ENCODE measurements around the gene FOXD3. TPM values are rescaled to one million over a fixed set of nuclear protein-coding genes. Genes with fewer than 3 reads are reported as not detected.
A peak's percentile ranks its signal among the peaks of the same experiment; 100 is the strongest.

FOXD3 gene
- total and polyA plus RNA-seq, 8 donors = 0.48 to 1.2 (median 0.92) TPM; not detected in 5

- Histone ChIP-seq H3K27me3 (peaks cover 72 to 100% (median 100%) of the 10 kb centered on the region in 3 donors), H3K36me3 (no peaks in the 10 kb centered on the region), H3K4me3 (peak overlapping the region in 2 of 4 donors; percentile 53 to 67), H3K27ac (peak overlapping the region in 1 of 5 donors; percentile 72), H3K4me1 (peaks cover 29 to 70% (median 57%) of the 10 kb centered on the region in 4 donors), H3K9me3 (peaks cover 0 to 46% (median 18%) of the 10 kb centered on the region in 4 donors)
- no peak for TF ChIP-seq POLR2A (IDR thresholded peaks at IDR 0.05)
- TF ChIP-seq EP300 (IDR thresholded peaks at IDR 0.05) = no peak
- TF ChIP-seq POLR2AphosphoS5 (IDR thresholded peaks at IDR 0.05) = no peak
- TF ChIP-seq, protein P1, sequence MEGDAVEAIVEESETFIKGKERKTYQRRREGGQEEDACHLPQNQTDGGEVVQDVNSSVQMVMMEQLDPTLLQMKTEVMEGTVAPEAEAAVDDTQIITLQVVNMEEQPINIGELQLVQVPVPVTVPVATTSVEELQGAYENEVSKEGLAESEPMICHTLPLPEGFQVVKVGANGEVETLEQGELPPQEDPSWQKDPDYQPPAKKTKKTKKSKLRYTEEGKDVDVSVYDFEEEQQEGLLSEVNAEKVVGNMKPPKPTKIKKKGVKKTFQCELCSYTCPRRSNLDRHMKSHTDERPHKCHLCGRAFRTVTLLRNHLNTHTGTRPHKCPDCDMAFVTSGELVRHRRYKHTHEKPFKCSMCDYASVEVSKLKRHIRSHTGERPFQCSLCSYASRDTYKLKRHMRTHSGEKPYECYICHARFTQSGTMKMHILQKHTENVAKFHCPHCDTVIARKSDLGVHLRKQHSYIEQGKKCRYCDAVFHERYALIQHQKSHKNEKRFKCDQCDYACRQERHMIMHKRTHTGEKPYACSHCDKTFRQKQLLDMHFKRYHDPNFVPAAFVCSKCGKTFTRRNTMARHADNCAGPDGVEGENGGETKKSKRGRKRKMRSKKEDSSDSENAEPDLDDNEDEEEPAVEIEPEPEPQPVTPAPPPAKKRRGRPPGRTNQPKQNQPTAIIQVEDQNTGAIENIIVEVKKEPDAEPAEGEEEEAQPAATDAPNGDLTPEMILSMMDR (IDR thresholded peaks at IDR 0.05) = no peak
- DNase-seq = peak in 1 of 2 donors; percentile 36
- intact Hi-C loops (cut with DNase I; ENCODE audit: low total_unique reads) = no loop called here
- WGBS, 5 donors = 12 to 22% (median 13%) methylated on average over 34 to 39 of the region's 39 CpGs
These were observed 1.1 kb upstream of the FOXD3 start for GRCh38 chr1:63321066-63321784.

DNA sequence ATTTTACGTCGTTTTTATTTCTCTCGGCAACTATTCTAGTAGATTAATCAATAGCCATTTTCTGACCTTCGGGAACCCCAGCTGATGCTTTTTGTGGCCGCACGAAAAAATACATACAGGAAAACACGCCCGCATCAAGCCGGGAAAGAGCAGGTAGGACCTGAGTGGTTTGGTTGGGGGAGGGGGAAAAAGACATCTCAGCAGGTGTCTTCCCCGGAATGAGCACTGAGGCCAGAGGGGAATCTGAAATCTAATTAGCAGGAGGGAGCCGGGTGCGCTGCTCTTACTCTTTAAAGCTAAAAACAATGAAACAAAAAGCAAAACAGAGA, 618 bp upstream of the FOXD3 start:
- peak overlapping the region in 1 of 5 donors; percentile 72 for H3K27ac ChIP-seq
- H3K27me3 ChIP-seq = peaks cover 69 to 100% (median 100%) of the 10 kb centered on the region in 3 donors
- H3K4me3 ChIP-seq = peak overlapping the region; percentile 44 to 67 (median 52)
- peaks cover 0 to 47% (median 18%) of the 10 kb centered on the region in 4 donors for H3K9me3 ChIP-seq
- 4 to 11% (median 9%) methylated on average over 12 of the region's 12 CpGs for WGBS, 5 donors
- no peak for TF ChIP-seq POLR2A (IDR thresholded peaks at IDR 0.05)
- TF ChIP-seq, protein P1 (IDR thresholded peaks at IDR 0.05) = no peak
- DNase-seq = no peak
- intact Hi-C loops (cut with DNase I; ENCODE audit: low total_unique reads) = no loop called here
- H3K4me1 ChIP-seq = peaks cover 29 to 67% (median 55%) of the 10 kb centered on the region in 4 donors
- H3K36me3 ChIP-seq = no peaks in the 10 kb centered on the region

DNA sequence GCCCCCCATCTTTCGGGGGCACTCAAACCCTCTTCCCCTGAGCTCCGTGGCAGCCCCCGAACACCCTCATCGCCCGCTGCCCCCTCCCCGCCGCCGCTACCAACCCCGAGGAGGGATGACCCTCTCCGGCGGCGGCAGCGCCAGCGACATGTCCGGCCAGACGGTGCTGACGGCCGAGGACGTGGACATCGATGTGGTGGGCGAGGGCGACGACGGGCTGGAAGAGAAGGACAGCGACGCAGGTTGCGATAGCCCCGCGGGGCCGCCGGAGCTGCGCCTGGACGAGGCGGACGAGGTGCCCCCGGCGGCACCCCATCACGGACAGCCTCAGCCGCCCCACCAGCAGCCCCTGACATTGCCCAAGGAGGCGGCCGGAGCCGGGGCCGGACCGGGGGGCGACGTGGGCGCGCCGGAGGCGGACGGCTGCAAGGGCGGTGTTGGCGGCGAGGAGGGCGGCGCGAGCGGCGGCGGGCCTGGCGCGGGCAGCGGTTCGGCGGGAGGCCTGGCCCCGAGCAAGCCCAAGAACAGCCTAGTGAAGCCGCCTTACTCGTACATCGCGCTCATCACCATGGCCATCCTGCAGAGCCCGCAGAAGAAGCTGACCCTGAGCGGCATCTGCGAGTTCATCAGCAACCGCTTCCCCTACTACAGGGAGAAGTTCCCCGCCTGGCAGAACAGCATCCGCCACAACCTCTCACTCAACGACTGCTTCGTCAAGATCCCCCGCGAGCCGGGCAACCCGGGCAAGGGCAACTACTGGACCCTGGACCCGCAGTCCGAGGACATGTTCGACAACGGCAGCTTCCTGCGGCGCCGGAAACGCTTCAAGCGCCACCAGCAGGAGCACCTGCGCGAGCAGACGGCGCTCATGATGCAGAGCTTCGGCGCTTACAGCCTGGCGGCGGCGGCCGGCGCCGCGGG, 837 bp downstream of the FOXD3 start:
- peaks cover 0 to 54% (median 18%) of the 10 kb centered on the region in 4 donors for H3K9me3 ChIP-seq
- H3K4me1 ChIP-seq = peaks cover 29 to 63% (median 45%) of the 10 kb centered on the region in 4 donors
- 0 to 9% (median 4%) methylated on average over 4 to 103 of the region's 104 CpGs for WGBS, 5 donors
- no peaks in the 10 kb centered on the region for H3K36me3 ChIP-seq
- peak overlapping the region in 2 of 5 donors; percentile 13 to 72 for H3K27ac ChIP-seq
- DNase-seq = peak in 1 of 2 donors; percentile 74
- TF ChIP-seq POLR2A (IDR thresholded peaks at IDR 0.05) (no peak), EP300 (IDR thresholded peaks at IDR 0.05) (no peak)
- H3K27me3 ChIP-seq = peaks cover 70 to 100% (median 100%) of the 10 kb centered on the region in 3 donors
- intact Hi-C loops (cut with DNase I; ENCODE audit: low total_unique reads) = no loop called here
- peak overlapping the region; percentile 44 to 67 (median 52) for H3K4me3 ChIP-seq

DNA sequence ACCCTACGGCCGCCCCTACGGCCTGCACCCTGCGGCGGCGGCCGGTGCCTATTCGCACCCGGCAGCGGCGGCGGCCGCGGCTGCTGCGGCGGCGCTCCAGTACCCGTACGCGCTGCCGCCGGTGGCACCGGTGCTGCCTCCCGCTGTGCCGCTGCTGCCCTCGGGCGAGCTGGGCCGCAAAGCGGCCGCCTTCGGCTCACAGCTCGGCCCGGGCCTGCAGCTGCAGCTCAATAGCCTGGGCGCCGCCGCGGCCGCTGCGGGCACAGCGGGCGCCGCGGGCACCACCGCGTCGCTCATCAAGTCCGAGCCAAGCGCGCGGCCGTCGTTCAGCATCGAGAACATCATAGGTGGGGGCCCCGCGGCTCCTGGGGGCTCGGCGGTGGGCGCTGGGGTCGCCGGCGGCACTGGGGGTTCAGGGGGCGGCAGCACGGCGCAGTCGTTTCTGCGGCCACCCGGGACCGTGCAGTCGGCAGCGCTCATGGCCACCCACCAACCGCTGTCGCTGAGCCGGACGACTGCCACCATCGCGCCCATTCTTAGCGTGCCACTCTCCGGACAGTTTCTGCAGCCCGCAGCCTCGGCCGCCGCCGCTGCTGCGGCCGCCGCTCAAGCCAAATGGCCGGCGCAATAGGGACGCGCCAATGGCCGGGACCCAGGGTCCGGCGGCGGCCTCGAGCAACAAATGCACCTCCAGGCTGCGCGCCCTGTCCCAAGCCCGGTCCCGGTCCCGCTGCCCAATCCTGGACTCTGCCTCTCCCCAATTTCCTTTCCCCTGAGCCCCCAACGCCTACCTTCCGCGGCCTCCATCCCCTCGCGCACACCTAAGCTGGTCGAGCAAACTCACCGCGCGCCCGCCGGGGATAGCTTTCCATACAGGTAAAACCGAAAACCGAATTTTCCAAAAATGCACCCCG, 1.8 kb downstream of the FOXD3 start:
- intact Hi-C loops (cut with DNase I; ENCODE audit: low total_unique reads) = no loop called here
- peaks cover 61 to 100% (median 100%) of the 10 kb centered on the region in 3 donors for H3K27me3 ChIP-seq
- H3K27ac ChIP-seq = no peak overlapping the region
- H3K4me1 ChIP-seq = peaks cover 29 to 64% (median 44%) of the 10 kb centered on the region in 4 donors
- WGBS, 5 donors = 5 to 10% (median 8%) methylated on average over 61 to 114 of the region's 114 CpGs
- peak in 1 of 2 donors; percentile 33 for DNase-seq
- peaks cover 0 to 44% (median 12%) of the 10 kb centered on the region in 4 donors for H3K9me3 ChIP-seq
- H3K4me3 ChIP-seq = peak overlapping the region; percentile 44 to 67 (median 52)
- H3K36me3 ChIP-seq = no peaks in the 10 kb centered on the region
- TF ChIP-seq, protein P1 (IDR thresholded peaks at IDR 0.05) = no peak
- TF ChIP-seq POLR2A (IDR thresholded peaks at IDR 0.05) = no peak
- TF ChIP-seq POLR2AphosphoS5 (IDR thresholded peaks at IDR 0.05) = no peak

Measured in stomach (tissue), 9 donors.